ENCODE data around the gene PEX14.

The PEX14 gene

GRCh38 chr1:10620776-10621175 lies 146.0 kb downstream of the PEX14 start:
- Histone ChIP-seq H3K4me3 (ENCODE audit: insufficient read depth in 1 of 2, low read depth in 1 of 2, low read length in 2 of 2) (no peak overlapping the region), H3K4me2 (ENCODE audit: low read length, poor library complexity, severe bottlenecking) (no peak overlapping the region), H3K4me1 (ENCODE audit: control insufficient read depth, insufficient read depth, low read depth, low read length) (peaks cover 2% of the 10 kb centered on the region), H3K9ac (ENCODE audit: low read length) (no peak overlapping the region), H3K4ac (ENCODE audit: low read depth in 1 of 2, low read length in 2 of 2) (no peak overlapping the region), H2AFZ (ENCODE audit: low read depth, low read length) (no peak overlapping the region), H4K8ac (ENCODE audit: low read length) (no peak overlapping the region), H2BK12ac (ENCODE audit: low read length in 2 of 2) (no peak overlapping the region), H2AK5ac (ENCODE audit: low read length, severe bottlenecking) (no peak overlapping the region), H3K27me3 (ENCODE audit: control insufficient read depth in 1 of 2, insufficient read depth in 1 of 2, low read length in 2 of 2) (no peaks in the 10 kb centered on the region), H3K79me1 (replicated peaks; ENCODE audit: low read length, poor library complexity, severe bottlenecking) (peaks cover 16% of the 10 kb centered on the region), H3K14ac (ENCODE audit: low read length in 2 of 2) (no peak overlapping the region), H3K23ac (ENCODE audit: low read length in 2 of 2) (no peak overlapping the region), H2BK120ac (ENCODE audit: low read depth, low read length) (no peak overlapping the region), H3K36me3 (ENCODE audit: control insufficient read depth in 1 of 2, insufficient read depth in 2 of 2, low read depth in 1 of 2, low read length in 2 of 2) (peaks cover 32 to 55% of the 10 kb centered on the region in 2 experiments), H2BK15ac (ENCODE audit: low read depth, poor library complexity, severe bottlenecking) (no peak overlapping the region), H4K91ac (ENCODE audit: low read length) (no peak overlapping the region), H3K9me3 (ENCODE audit: control insufficient read depth, low read length) (no peaks in the 10 kb centered on the region), H3K27ac (ENCODE audit: low read length, poor library complexity, severe bottlenecking) (no peak overlapping the region), H2BK5ac (ENCODE audit: low read depth, low read length, poor library complexity, severe bottlenecking) (no peak overlapping the region), H3K18ac (ENCODE audit: low read depth in 1 of 2, low read length in 2 of 2) (no peak overlapping the region)
- 92% methylated on average over 10 of the region's 12 CpGs for WGBS
- DNase-seq: no peak

GRCh38 chr1:10621906-10622305 lies 147.2 kb downstream of the PEX14 start:
- no peak for DNase-seq
- Histone ChIP-seq H3K27me3 (ENCODE audit: control insufficient read depth in 1 of 2, insufficient read depth in 1 of 2, low read length in 2 of 2) (no peaks in the 10 kb centered on the region), H3K4ac (ENCODE audit: low read depth in 1 of 2, low read length in 2 of 2) (no peak overlapping the region), H3K4me2 (ENCODE audit: low read length, poor library complexity, severe bottlenecking) (no peak overlapping the region), H4K91ac (ENCODE audit: low read length) (no peak overlapping the region), H3K4me3 (ENCODE audit: insufficient read depth in 1 of 2, low read depth in 1 of 2, low read length in 2 of 2) (no peak overlapping the region), H3K18ac (ENCODE audit: low read depth in 1 of 2, low read length in 2 of 2) (no peak overlapping the region), H2BK15ac (ENCODE audit: low read depth, poor library complexity, severe bottlenecking) (no peak overlapping the region), H3K23ac (ENCODE audit: low read length in 2 of 2) (no peak overlapping the region), H2AK5ac (ENCODE audit: low read length, severe bottlenecking) (no peak overlapping the region), H3K9me3 (ENCODE audit: control insufficient read depth, low read length) (no peaks in the 10 kb centered on the region), H3K14ac (ENCODE audit: low read length in 2 of 2) (no peak overlapping the region), H2AFZ (ENCODE audit: low read depth, low read length) (no peak overlapping the region), H3K4me1 (ENCODE audit: control insufficient read depth, insufficient read depth, low read depth, low read length) (peaks cover 2% of the 10 kb centered on the region), H2BK120ac (ENCODE audit: low read depth, low read length) (no peak overlapping the region), H4K8ac (ENCODE audit: low read length) (no peak overlapping the region), H2BK5ac (ENCODE audit: low read depth, low read length, poor library complexity, severe bottlenecking) (no peak overlapping the region), H3K27ac (ENCODE audit: low read length, poor library complexity, severe bottlenecking) (no peak overlapping the region), H3K79me1 (replicated peaks; ENCODE audit: low read length, poor library complexity, severe bottlenecking) (peaks cover 13% of the 10 kb centered on the region), H3K36me3 (ENCODE audit: control insufficient read depth in 1 of 2, insufficient read depth in 2 of 2, low read depth in 1 of 2, low read length in 2 of 2) (peaks cover 35 to 58% of the 10 kb centered on the region in 2 experiments), H2BK12ac (ENCODE audit: low read length in 2 of 2) (no peak overlapping the region), H3K9ac (ENCODE audit: low read length) (no peak overlapping the region)
- WGBS: 95% methylated on average over 9 of the region's 9 CpGs

GRCh38 chr1:10622910-10623685 lies 148.3 kb downstream of the PEX14 start:
- no peak overlapping the region for H3K18ac ChIP-seq (ENCODE audit: low read depth in 1 of 2, low read length in 2 of 2)
- WGBS: 94% methylated on average over 23 of the region's 24 CpGs
- H3K14ac ChIP-seq (ENCODE audit: low read length in 2 of 2): no peak overlapping the region
- no peak overlapping the region for H2BK5ac ChIP-seq (ENCODE audit: low read depth, low read length, poor library complexity, severe bottlenecking)
- no peak overlapping the region for H3K4me3 ChIP-seq (ENCODE audit: insufficient read depth in 1 of 2, low read depth in 1 of 2, low read length in 2 of 2)
- no peak overlapping the region for H3K4me2 ChIP-seq (ENCODE audit: low read length, poor library complexity, severe bottlenecking)
- no peaks in the 10 kb centered on the region for H3K9me3 ChIP-seq (ENCODE audit: control insufficient read depth, low read length)
- peaks cover 2% of the 10 kb centered on the region for H3K4me1 ChIP-seq (ENCODE audit: control insufficient read depth, insufficient read depth, low read depth, low read length)
- H4K8ac ChIP-seq (ENCODE audit: low read length): no peak overlapping the region
- no peak overlapping the region for H3K9ac ChIP-seq (ENCODE audit: low read length)
- H2AK5ac ChIP-seq (ENCODE audit: low read length, severe bottlenecking): no peak overlapping the region
- H2BK120ac ChIP-seq (ENCODE audit: low read depth, low read length): no peak overlapping the region
- H2BK15ac ChIP-seq (ENCODE audit: low read depth, poor library complexity, severe bottlenecking): no peak overlapping the region
- H3K23ac ChIP-seq (ENCODE audit: low read length in 2 of 2): no peak overlapping the region
- no peak overlapping the region for H2BK12ac ChIP-seq (ENCODE audit: low read length in 2 of 2)
- peaks cover 4% of the 10 kb centered on the region for H3K79me1 ChIP-seq (replicated peaks; ENCODE audit: low read length, poor library complexity, severe bottlenecking)
- no peak overlapping the region for H4K91ac ChIP-seq (ENCODE audit: low read length)
- no peak overlapping the region for H2AFZ ChIP-seq (ENCODE audit: low read depth, low read length)
- no peaks in the 10 kb centered on the region for H3K27me3 ChIP-seq (ENCODE audit: control insufficient read depth in 1 of 2, insufficient read depth in 1 of 2, low read length in 2 of 2)
- no peak for DNase-seq
- no peak overlapping the region for H3K27ac ChIP-seq (ENCODE audit: low read length, poor library complexity, severe bottlenecking)
- H3K4ac ChIP-seq (ENCODE audit: low read depth in 1 of 2, low read length in 2 of 2): no peak overlapping the region
- H3K36me3 ChIP-seq (ENCODE audit: control insufficient read depth in 1 of 2, insufficient read depth in 2 of 2, low read depth in 1 of 2, low read length in 2 of 2): peaks cover 36 to 59% of the 10 kb centered on the region in 2 experiments

GRCh38 chr1:10623686-10624145 lies 149.0 kb downstream of the PEX14 start:
- Histone ChIP-seq H3K4me2 (ENCODE audit: low read length, poor library complexity, severe bottlenecking) (no peak overlapping the region), H3K9ac (ENCODE audit: low read length) (no peak overlapping the region), H3K4ac (ENCODE audit: low read depth in 1 of 2, low read length in 2 of 2) (no peak overlapping the region), H2BK12ac (ENCODE audit: low read length in 2 of 2) (no peak overlapping the region), H4K8ac (ENCODE audit: low read length) (no peak overlapping the region), H3K4me3 (ENCODE audit: insufficient read depth in 1 of 2, low read depth in 1 of 2, low read length in 2 of 2) (no peak overlapping the region), H3K9me3 (ENCODE audit: control insufficient read depth, low read length) (no peaks in the 10 kb centered on the region), H3K18ac (ENCODE audit: low read depth in 1 of 2, low read length in 2 of 2) (no peak overlapping the region), H3K4me1 (ENCODE audit: control insufficient read depth, insufficient read depth, low read depth, low read length) (no peaks in the 10 kb centered on the region), H2BK5ac (ENCODE audit: low read depth, low read length, poor library complexity, severe bottlenecking) (no peak overlapping the region), H4K91ac (ENCODE audit: low read length) (no peak overlapping the region), H2AK5ac (ENCODE audit: low read length, severe bottlenecking) (no peak overlapping the region), H3K36me3 (ENCODE audit: control insufficient read depth in 1 of 2, insufficient read depth in 2 of 2, low read depth in 1 of 2, low read length in 2 of 2) (peaks cover 30 to 55% of the 10 kb centered on the region in 2 experiments), H3K79me1 (replicated peaks; ENCODE audit: low read length, poor library complexity, severe bottlenecking) (peaks cover 1% of the 10 kb centered on the region), H2AFZ (ENCODE audit: low read depth, low read length) (no peak overlapping the region), H2BK15ac (ENCODE audit: low read depth, poor library complexity, severe bottlenecking) (no peak overlapping the region), H3K23ac (ENCODE audit: low read length in 2 of 2) (no peak overlapping the region), H2BK120ac (ENCODE audit: low read depth, low read length) (no peak overlapping the region), H3K14ac (ENCODE audit: low read length in 2 of 2) (no peak overlapping the region), H3K27ac (ENCODE audit: low read length, poor library complexity, severe bottlenecking) (no peak overlapping the region), H3K27me3 (ENCODE audit: control insufficient read depth in 1 of 2, insufficient read depth in 1 of 2, low read length in 2 of 2) (no peaks in the 10 kb centered on the region)
- no peak for DNase-seq
- WGBS: 87% methylated on average over 12 of the region's 12 CpGs

All from mesenchymal stem cell (in vitro differentiated cells and primary cell).